Stimulated activated CD4-positive, alpha-beta T cell treated with anti-CD3 and anti-CD28 coated beads, TNF-alpha, amount 100 ng/mL, for 4 hours (primary cell): Measurements from ENCODE around the gene ULK2.
"Not testable (repeated sequence)": the region's sequence is repeated elsewhere in the genome, so short reads cannot be mapped to it uniquely, and the experiment has no call there.

Experiments used
- DNase-seq, 3 experiments: peaks; one replicate each; pipeline ENCODE4 v3.0.0-alpha.2; 2020; ENCODE audit warnings: low read depth in 3 of 3

Gene ULK2

DNA sequence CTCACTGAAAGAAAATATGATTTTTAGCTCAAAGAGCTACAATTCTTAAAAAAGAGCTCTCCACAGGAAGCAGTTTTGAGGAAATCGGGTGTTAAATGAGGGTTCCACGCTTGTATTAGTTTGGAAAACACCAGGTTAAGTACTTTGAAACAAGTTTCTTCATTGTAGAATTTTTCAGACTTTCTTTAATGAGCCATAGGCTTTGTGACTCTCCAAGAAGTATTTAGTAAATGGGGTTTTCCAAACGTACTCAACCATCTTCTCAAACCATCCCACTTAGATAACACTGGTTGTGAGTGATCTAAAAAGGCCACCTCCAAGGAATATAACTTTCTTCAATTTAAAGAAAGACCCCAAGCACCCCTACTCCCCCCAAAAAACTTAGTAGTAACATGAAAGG is 2.7 kb downstream of the ULK2 start:
- DNase-seq = no peak

DNA sequence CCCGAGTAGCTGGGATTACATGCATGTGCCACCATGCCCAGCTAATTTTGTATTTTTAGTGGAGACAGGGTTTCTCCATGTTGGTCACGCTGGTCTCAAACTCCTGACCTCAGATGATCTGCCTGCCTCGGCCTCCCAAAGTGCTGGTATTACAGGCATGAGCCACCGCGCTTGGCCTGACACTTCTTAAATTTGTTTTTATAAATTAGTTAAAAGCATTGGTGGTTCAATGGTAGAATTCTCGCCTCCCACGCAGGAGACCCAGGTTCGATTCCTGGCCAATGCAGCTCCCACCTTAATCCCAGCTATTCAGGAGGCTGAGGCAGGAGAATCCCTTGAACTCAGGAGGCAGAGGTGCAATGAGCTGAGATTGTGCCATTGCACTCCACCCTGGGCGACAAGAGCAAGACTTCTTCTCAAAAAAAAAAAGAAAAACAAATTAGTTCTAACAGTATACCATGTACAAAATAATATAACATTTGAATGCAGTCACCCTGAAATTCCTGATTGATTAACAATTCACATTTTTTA is 7.0 kb downstream of the ULK2 start:
- not testable (repeated sequence) for DNase-seq

DNA sequence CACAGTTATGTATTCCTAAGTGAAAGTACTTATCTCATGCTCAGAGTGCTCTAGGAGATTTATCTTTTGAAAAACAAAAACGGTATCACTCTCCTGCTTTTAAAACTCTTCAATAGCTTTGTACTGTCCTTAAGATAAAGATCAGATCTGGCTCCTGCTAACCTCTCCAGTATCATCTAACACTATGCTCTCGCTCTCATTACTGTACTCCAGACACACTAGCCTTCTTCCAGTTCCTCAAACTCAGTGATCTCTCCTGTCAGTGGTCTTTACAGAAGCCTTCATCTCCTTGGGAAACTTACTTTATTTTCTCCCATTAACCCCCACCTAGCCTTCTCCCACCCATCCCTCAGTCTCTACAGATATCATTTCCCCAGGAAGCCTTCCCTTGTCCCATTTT is 10.1 kb downstream of the ULK2 start:
- no peak for DNase-seq

DNA sequence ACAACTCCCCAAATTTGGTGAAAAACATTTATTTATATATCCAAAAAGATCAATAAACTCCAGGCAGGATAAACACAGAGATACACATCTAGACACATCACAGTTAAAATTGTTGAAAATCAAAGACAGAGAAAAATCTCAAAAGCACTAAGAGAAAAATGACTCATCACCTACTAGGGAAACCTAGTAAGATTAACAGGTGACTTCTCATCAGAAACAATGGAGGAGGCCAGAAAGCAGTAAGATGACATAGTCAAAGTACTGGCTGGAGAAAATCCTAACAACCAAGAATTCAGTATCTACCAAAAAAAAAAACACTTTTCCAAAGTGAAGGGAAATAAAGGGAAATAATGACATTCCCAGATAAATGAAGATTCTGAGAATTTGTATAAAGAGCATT is 33.8 kb downstream of the ULK2 start:
- no peak for DNase-seq

DNA sequence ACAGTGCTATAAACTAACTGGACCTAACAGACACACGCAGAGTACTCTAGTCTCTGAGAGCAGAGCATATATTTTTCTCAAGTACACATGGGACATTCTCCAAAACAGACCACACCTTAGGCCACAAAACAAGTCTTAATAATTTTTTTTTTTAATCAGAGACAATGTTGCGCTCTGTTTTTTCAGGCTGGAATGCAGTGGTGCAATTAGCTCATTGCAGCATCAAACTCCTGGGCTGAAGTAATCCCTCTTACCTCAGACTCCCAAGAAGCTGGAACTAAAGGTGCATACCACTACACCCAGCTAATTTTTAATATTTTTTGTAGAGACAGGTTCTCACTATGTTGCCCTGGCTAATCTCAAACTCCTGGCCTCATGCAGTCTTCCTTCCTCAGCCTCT is 37.7 kb downstream of the ULK2 start:
- DNase-seq = no peak

DNA sequence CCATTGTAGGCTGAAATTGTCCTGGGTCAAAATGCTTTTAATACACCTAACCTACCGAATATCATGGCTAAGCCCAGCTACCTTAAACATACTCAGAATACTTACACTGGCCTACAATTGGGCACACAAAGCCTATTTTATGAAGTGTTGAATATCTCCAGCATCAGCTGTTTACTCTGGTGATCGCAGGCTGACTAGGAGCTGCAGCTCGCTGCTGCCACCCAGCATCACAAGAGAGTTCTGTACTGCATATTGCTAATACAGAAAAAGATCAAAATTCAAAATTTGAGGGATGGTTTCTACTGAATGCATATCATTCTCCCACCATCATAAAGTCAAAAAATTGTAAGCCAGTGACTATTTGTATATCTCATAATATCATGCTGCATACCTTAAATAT is 55.3 kb downstream of the ULK2 start:
- no peak for DNase-seq

DNA sequence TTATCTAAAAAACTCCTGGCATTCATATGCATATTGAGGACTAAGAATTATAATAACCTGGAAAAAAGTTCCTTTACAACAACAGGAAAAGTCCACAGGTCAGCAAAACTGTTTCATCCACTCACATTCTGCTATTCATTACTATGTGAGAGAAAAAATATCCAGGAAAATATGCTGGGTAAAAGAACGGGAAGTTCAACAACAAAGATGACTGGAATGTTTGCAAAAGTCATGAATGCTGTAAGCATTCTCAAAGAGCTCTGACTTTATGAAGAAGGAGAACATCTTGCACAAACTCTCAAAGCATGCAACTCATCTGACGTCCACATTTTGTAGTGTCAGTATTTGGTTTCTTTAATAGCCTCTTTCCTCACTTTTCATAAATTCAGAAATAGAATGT is 62.7 kb downstream of the ULK2 start:
- no peak for DNase-seq

DNA sequence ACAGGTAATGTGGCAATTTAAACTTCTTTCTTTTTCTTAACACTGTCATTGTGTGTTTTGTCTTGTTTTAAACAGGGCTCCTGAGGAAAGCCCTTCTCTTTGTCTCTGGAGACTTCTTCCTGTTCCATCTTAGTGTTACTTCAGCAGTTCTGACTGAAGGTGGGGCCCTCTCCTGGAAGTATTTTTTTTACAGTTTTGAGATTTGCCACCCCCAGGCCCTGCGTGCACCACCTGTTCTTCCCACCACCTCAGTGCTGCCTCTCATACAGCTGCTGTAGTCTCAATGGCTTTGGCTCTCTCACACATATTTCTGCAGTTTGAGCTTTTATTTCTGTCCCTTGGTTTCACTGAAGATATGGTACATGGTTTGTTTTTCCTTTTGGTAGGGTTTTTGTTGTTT is 67.2 kb downstream of the ULK2 start:
- DNase-seq = no peak

DNA sequence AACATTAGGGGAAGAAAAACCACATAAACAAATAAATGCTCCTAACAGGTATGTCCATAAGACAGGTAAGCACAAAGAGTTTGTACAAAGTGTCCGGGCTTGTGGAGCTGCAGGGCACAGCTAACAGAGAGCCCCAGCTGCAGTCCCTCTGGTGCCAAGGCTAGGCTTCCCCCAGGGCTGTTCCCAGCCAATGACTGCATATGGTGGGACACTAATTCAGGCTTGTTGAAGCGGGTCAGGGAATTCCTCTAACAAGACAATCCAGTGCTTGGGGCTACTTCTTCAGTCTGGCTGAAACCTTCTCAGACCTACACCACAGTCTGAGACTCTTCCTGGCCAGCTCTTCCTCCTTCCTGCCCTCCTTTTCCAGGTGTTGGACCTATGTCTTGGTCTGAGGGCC is 67.9 kb downstream of the ULK2 start:
- DNase-seq = no peak

DNA sequence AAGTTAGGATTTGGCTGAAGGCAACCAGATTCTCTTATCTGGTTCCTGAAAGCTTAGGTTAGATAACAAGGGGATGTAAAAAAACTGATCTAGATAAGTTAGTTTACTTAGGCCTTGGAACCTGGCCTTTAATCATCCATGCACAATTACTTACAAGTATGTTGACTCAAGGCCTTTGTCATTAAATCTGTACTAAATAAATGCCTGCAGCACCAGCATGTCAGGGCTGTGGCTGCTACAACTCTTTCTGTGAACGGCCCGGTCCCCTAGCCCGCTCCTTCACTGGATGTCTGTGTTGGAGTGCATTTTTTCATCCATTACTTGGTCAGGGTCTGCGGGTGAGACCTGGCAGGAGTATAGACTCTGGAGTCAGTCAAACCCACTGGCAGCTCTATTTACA is 71.3 kb downstream of the ULK2 start:
- DNase-seq = no peak

DNA sequence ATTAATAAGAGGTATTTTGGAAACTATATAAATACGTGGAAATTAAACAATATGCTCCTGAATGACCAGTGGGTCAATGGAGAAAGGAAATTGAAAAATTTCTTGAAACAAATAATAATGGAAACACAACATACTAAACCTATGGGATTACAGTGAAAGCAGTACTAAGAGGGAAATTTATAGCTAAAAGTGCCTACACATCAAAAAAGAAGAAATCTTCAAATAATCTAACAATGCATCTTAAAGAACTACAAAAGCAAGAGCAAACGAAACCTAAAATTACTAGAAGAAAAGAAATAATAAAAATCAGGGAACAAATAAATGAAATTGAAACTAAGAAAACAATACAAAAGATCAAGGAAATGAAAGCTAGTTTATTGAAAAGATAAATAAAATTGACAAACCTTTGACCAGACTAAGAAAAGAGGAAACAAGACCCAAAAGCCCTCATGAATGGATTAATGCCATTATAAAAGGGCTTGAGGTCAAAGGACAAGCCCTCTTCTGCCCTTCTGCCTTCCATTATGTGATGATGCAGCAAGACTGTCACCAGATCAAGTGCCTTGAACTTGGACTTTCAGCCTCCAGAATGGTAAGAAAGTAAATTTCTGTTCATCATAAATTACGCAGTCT is 75.7 kb downstream of the ULK2 start:
- no peak for DNase-seq

DNA sequence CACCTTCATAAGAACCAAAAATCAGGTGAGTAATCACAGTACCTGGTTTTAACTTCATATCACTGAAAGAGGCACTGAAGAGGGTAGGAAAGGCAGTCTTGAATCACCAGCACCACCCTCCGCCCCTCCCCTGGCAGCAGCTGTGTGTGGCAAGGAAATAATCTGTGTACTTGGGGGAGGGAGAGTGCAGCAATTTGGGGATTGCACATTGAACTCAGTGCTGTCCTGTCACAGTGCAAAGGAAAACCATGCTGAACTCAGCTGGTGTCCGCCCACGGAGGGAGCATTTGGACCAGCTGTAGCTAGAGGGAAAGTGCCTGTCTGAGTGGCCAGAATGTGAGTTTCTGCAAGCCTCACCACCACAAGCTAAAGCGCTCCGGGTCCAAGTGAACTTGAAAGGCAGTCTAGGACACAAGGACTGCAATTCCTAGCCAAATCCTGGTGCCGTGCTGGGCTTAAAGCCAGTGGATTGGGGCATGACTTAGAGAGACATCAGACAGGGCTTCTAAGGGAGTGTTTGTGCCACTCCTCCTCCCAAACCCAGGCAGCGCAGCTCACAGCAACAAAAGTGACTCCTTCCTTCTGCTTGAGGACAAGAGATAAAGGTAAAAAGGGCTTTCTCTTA is 79.9 kb downstream of the ULK2 start:
- DNase-seq = no peak

DNA sequence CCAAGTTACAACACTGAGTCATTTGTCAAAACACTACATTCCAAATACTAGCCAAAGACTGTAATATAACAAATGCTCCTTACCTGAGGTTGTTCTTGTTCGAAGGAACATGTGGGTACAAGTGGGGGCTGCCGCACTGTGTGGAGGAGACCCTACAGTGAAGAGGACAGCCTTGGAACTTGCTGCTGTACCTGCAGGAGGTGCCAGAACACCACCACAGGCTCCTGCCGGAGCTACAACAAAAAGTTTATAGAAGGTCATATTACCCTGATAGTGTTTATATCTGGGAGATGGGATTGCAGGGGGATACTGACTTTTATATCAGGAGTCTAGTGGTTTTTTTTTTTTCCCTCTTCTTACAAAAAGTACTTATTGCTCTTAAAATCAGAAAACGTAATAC is 81.9 kb downstream of the ULK2 start:
- DNase-seq = no peak

DNA sequence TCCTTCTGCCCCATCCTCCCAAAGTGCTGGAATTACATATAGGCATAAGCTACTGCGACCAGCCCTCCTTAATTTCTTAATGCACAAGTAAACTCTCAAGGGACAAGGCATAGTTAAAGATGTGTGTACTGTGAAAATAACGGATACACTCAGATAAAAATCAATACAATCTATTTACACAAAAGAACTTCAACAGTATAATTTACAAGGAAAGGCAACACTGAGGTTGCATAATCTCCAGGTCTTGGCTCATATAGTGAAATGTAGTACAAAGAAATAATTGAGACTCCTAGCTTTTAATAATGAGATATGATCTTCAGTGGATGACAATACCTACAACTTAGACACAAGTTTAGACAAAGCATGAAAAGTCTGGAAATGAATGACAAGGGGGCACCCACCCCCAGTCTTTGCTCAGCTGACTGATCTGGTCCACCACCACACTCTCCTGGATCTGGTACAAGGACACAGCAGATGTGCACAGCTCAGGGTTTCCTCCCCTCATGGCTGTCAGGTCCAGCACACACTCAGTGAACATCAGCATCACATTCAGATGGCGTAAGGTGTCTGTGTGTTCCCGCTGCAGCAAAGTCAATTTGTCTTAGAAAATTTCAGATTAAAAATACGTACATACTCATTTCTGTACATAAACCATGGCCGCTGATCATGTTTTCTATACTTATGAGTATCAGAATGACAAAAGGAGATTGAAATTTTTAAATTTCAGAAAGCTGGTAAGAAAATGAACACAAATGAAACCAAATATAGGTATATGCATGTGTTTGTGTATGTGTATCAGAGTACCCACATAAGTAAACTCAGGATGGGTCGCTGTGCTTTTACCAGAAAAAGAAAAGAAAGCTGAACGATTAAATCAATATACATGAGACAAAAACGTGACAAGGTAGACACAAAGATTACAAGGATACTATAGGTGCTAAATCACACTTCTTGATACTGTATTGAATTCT is 86.0 kb downstream of the ULK2 start:
- DNase-seq = no peak

DNA sequence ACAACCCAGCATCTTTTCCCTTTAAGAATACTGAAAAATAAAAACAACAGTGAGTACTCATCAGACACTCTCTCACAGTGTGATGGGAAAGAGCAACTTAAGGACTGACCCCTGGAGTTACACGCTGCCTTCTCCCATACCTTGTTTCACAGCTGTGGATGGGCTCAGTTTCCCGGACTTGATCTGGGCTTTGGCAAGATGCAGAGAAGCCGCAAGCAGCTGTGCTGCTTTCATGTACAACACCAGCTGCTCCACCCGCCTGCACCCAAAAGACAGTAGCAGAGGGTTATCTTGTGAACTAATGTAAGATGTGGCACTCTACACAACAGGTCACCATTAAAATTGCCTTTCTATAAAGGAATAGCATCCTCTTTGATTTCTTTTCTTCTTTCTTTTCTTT is 86.9 kb downstream of the ULK2 start:
- DNase-seq = no peak

DNA sequence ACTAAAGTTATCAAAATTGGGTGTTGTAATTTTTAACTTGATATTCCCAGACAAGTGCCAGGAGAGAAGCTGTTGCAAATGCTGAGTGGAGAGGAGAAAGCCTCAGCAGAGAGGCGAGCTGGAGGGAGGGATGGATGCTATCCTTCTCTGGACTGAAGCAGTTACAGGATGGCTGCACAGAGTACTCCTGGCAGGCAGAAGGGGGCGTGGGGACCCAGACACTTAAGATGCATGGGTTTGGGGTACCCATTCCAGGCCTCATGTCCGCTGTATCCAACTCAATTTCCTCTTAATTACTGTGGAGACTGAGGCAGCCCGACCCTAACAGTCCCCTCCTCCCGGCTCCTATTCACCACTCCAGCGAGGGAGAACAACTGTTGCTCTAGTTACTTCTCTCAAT is 94.2 kb downstream of the ULK2 start:
- no peak for DNase-seq

DNA sequence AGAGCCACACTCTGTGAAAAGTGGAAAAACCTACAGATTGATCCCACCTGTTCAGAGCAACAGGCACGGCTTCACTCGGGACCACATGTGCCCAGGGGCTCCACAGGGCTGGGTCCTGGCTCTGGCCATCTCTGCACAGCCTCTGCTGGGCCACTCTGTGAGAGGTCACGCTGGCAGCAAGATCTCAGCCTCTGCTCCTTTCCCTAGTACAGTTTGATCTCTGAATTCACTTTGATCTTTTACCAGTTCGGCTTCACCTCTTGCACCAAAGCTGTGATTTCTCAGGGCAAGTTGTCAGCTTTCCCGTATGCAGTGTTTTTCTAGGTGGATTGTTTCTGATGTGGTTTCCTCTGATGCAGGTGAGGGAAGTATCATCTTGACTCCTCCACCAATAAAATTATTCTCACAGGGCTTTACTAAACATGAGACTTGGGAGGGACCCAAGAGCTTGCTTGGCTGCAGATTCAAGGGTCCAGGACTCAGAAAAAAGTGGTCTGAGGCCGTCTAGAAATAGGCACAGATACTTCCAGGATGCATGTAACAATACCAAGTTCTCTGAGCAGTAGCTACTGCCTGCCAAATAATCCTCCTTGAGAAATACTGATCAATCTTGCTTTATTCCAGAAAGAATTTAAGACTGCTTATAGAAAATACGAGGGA is 95.6 kb downstream of the ULK2 start:
- DNase-seq = no peak

DNA sequence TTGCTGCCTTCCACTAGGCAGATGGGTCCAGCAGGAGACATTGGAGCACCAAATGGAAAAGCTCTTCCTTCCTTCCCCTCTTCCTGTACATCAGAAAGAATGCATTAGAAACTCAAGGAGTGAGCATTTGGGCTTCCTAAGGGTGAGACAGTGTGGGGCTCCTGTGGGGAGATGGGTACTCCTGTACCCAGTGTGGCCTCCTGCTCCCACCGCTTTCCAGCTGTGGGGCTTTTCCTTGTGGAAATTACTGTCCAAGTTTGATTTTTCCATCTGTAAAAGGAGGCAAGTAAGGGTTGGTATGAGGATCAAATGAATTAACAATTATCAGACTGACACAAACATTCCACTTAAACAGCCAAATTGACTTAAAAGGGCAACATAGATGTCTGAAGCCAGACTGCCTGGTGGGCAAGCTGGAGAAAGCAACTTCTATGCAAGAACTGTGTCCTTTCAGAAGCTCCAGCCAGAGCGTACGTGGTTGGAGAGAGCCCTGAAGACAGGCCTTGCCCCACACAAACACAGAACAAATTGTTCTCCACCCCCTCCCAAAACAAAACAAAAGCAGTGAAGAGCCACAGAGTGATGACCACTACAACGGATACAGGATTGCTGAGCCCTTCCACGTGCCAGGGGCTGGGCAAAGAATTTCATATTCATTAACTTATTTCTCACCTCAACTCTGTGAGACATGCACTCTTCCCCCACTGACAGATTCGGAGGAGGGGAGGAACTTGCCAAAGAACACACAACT is 96.6 kb downstream of the ULK2 start:
- DNase-seq = no peak

DNA sequence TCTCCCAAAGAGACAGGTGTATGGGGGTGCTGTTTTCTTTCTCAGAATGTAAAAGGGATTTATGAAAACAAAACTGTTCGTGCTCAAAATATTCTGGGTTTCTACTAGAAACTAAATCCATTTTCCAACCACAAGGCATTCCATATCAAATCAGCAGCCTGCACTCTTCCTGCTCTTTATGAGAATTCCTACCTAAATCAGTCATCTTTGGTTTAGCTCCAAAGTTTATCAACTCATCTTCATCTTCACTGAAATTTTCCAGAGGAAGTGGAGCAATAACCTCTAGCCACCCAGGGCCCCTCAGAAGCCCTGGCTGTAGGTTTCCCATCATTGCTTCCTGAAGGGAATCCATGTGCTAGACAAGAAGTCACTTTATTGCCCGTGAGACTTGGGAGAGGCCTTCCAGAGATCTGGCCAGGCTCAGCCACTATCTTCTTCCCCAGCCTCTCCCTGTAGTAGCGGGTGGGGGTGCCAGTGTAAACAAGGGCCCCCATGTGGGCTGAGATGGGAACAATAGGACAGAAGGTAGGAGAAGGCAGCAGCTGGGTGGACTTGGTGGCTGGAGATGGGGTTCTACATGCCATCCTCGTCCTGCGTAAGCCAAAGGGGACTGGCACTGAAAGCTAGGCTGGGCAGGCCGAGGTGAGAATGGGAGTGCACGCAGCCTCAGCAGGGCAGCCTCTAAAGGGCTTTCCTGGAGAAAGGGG is 97.6 kb downstream of the ULK2 start:
- no peak for DNase-seq

DNA sequence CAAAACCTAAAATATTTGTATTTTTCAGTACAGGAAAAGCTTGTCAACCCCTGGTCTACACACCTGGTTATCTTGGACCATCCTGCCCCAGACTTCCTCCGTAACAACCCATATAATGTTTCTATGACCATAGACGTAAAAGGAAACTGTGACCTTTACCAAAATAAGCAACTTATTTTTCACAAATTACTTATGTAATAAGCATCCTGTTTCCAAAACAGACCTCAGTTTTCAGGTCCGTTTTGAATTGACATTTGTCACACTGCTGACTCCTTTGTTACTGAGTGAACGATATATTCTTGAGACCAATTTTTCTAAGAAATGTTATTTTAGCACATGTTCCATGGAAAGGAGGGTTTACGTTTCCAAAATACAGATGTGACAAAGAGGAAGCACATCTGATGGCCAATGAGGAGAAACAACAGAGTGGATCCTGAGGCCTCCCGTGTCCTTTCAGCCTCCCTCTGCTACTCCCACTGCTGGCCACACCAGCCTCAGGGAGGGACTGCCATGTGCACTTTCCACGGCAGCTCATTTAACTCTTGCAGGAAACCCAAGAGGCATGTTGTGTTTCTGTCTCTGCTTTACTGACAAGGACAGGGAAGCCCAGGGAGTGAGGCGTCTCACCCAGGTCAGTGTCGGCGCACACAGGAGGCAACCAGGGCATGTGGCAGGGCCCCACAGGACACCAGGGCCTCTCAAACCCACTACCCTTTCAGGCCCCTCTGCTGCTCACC is 99.5 kb downstream of the ULK2 start:
- DNase-seq = no peak
